Measurements from ENCODE around the gene MAU2.

GRCh38 chr19:19297759-19298158, 22.9 kb upstream of the MAU2 start:
- no peak for TF ChIP-seq GATA2 (IDR thresholded peaks at IDR 0.05; ENCODE audit: low read depth, low read length)
- TF ChIP-seq GATA3 (IDR thresholded peaks at IDR 0.05; ENCODE audit: low read depth, low read length), result no peak
